ENCODE results near the gene IGLL5. TPM values are rescaled to one million over a fixed set of nuclear protein-coding genes. Genes with fewer than 3 reads are reported as not detected.

IGLL5 gene
- total and polyA plus RNA-seq, 3 donors from 2014 or later = 0.94 to 9.8 (median 1.4) TPM

GRCh38 chr22:22841598-22841997 is 46.0 kb upstream of the IGLL5 start:
- Histone ChIP-seq H3K27ac (no peak overlapping the region), H3K27me3 (no peaks in the 10 kb centered on the region), H3K36me3 (ENCODE audit: low read depth, missing control alignments) (no peaks in the 10 kb centered on the region), H3K4me3 (no peak overlapping the region), H3K9me3 (no peaks in the 10 kb centered on the region), H3K4me1 (no peaks in the 10 kb centered on the region)
- TF ChIP-seq POLR2A (IDR thresholded peaks at IDR 0.05) = no peak
- TF ChIP-seq, protein P1, sequence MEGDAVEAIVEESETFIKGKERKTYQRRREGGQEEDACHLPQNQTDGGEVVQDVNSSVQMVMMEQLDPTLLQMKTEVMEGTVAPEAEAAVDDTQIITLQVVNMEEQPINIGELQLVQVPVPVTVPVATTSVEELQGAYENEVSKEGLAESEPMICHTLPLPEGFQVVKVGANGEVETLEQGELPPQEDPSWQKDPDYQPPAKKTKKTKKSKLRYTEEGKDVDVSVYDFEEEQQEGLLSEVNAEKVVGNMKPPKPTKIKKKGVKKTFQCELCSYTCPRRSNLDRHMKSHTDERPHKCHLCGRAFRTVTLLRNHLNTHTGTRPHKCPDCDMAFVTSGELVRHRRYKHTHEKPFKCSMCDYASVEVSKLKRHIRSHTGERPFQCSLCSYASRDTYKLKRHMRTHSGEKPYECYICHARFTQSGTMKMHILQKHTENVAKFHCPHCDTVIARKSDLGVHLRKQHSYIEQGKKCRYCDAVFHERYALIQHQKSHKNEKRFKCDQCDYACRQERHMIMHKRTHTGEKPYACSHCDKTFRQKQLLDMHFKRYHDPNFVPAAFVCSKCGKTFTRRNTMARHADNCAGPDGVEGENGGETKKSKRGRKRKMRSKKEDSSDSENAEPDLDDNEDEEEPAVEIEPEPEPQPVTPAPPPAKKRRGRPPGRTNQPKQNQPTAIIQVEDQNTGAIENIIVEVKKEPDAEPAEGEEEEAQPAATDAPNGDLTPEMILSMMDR (IDR thresholded peaks at IDR 0.05) = no peak
- intact Hi-C loops (cut with DNase I; ENCODE audit: low total_unique reads) = no loop called here
- no peak for DNase-seq

GRCh38 chr22:22842085-22842484 is 45.5 kb upstream of the IGLL5 start:
- no peaks in the 10 kb centered on the region for H3K27me3 ChIP-seq
- no peak overlapping the region for H3K27ac ChIP-seq
- DNase-seq = no peak
- intact Hi-C loops (cut with DNase I; ENCODE audit: low total_unique reads) = no loop called here
- no peaks in the 10 kb centered on the region for H3K4me1 ChIP-seq
- no peaks in the 10 kb centered on the region for H3K9me3 ChIP-seq
- H3K36me3 ChIP-seq (ENCODE audit: low read depth, missing control alignments) = no peaks in the 10 kb centered on the region
- H3K4me3 ChIP-seq = no peak overlapping the region
- TF ChIP-seq, protein P1 (IDR thresholded peaks at IDR 0.05) = no peak
- TF ChIP-seq POLR2A (IDR thresholded peaks at IDR 0.05) = no peak

GRCh38 chr22:22843848-22844247 is 43.8 kb upstream of the IGLL5 start:
- 96 to 100% methylated on average over 1 of the region's 1 CpG for WGBS, 2 donors
- TF ChIP-seq, protein P1 (IDR thresholded peaks at IDR 0.05) = no peak
- no peak for TF ChIP-seq POLR2A (IDR thresholded peaks at IDR 0.05)
- no peaks in the 10 kb centered on the region for H3K4me1 ChIP-seq
- no peak overlapping the region for H3K27ac ChIP-seq
- DNase-seq = no peak
- no peaks in the 10 kb centered on the region for H3K9me3 ChIP-seq
- no peaks in the 10 kb centered on the region for H3K27me3 ChIP-seq
- H3K4me3 ChIP-seq = no peak overlapping the region
- intact Hi-C loops (cut with DNase I; ENCODE audit: low total_unique reads) = no loop called here
- H3K36me3 ChIP-seq (ENCODE audit: low read depth, missing control alignments) = no peaks in the 10 kb centered on the region

DNA sequence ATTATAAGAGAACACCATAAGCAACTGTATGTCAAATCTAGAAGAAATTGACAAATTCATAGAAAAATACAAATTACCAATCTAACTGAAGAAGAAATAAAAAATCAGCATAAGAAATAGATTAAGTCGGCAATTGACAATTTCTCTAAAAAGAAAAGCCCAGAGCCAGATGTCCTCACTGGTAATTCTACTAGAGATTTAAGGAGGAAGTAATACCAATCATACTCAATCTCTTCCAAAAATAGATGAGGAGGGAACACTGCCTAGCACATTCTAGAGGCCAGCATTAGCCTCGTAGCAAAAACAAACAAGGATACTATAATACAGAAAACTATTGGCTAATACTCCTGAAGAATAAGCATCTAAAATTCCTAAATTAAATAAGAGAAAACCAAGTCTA is 40.4 kb upstream of the IGLL5 start:
- Histone ChIP-seq H3K36me3 (ENCODE audit: low read depth, missing control alignments) (no peaks in the 10 kb centered on the region), H3K9me3 (no peaks in the 10 kb centered on the region), H3K4me3 (no peak overlapping the region), H3K4me1 (no peaks in the 10 kb centered on the region), H3K27ac (no peak overlapping the region), H3K27me3 (no peaks in the 10 kb centered on the region)
- DNase-seq = no peak
- TF ChIP-seq, protein P1 (IDR thresholded peaks at IDR 0.05) = no peak
- TF ChIP-seq POLR2A (IDR thresholded peaks at IDR 0.05) = no peak
- WGBS, 2 donors = 46 to 76% methylated on average over 2 of the region's 2 CpGs
- intact Hi-C loops (cut with DNase I; ENCODE audit: low total_unique reads) = no loop called here

DNA sequence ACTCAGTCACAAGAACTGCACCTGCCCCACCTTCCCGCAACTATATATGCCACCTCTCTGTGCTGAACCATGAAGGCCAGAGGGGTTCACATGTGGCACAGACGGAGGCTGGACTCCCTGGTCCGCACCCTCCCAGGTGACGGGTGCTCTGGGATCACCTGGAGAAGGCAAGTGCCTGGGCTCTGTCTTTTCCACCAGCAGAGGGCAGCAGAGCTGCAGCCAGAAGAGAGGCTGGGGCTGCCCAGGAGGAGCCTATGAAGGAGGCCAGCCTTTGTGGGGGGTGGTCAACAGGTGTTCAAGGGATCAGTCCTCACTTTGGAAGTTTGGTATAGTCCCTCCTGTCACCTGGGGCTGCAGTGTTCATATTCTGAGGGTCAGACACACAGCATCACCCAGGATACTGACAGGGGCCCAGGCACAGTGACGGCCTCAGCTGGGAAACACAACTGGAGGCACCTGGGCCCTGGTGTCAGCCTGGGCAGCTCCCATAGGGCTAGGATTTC is 39.2 kb upstream of the IGLL5 start:
- 16 to 65% methylated on average over 3 to 4 of the region's 5 CpGs for WGBS, 2 donors
- Histone ChIP-seq H3K9me3 (no peaks in the 10 kb centered on the region), H3K27ac (no peak overlapping the region), H3K4me3 (no peak overlapping the region), H3K36me3 (ENCODE audit: low read depth, missing control alignments) (no peaks in the 10 kb centered on the region), H3K27me3 (no peaks in the 10 kb centered on the region), H3K4me1 (no peaks in the 10 kb centered on the region)
- TF ChIP-seq, protein P1 (IDR thresholded peaks at IDR 0.05) = peak; percentile 68 to 86 (median 76)
- TF ChIP-seq POLR2A (IDR thresholded peaks at IDR 0.05) = no peak
- DNase-seq = peak; percentile 85
- intact Hi-C loops (cut with DNase I; ENCODE audit: low total_unique reads) = no loop called here

All from testis (tissue), 3 donors.